ENCODE measurements around the gene PRRX2.

Gene PRRX2

DNA sequence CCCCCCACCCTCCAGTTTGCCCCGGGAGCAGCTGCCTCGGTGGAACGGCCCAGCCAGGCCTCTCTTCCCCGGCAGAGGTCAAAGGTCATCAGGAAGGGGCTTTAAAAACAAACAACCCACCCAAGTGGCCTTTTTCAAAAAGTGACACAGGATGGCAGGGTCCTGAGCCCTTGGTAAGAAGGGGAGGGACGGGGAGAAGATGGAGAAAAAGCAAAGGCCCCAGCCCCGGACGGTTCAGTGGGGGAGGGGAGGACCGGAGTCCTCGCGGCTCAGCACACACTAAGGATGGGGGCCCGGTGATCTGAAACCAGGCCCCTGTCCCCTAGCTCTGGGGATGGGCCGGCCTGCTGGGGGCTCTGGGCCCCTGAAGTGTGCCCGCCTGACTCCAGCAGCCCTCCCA lies 1.1 kb downstream of the PRRX2 start:
- TF ChIP-seq, protein P1, sequence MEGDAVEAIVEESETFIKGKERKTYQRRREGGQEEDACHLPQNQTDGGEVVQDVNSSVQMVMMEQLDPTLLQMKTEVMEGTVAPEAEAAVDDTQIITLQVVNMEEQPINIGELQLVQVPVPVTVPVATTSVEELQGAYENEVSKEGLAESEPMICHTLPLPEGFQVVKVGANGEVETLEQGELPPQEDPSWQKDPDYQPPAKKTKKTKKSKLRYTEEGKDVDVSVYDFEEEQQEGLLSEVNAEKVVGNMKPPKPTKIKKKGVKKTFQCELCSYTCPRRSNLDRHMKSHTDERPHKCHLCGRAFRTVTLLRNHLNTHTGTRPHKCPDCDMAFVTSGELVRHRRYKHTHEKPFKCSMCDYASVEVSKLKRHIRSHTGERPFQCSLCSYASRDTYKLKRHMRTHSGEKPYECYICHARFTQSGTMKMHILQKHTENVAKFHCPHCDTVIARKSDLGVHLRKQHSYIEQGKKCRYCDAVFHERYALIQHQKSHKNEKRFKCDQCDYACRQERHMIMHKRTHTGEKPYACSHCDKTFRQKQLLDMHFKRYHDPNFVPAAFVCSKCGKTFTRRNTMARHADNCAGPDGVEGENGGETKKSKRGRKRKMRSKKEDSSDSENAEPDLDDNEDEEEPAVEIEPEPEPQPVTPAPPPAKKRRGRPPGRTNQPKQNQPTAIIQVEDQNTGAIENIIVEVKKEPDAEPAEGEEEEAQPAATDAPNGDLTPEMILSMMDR (IDR thresholded peaks at IDR 0.05), result no peak
- Histone ChIP-seq H3K27ac (peak overlapping the region; percentile 35 to 78), H3K4me3 (peak overlapping the region; percentile 81)
- no peak for DNase-seq (ENCODE audit: low spot score)

DNA sequence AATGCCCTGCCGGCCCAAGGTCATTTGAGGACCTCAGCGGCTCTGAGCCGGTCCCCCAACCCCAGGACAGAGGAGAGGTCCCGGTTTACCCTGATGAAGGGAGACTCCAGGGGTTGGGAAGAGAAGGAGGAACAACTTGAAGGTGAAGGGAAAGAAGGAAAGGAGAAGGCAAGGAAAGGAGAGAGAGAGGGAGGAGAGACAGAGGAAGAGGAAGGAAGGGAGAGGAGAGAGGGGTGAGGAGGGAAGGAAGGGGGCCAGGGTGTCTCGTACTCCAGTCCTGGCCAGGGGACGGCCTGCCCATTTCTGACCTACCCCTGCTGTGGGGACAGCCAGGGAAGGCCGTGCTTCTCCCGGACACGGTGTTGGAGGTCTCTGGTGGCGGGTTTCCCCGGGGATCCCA lies 1.9 kb downstream of the PRRX2 start:
- no peak for DNase-seq (ENCODE audit: low spot score)
- Histone ChIP-seq H3K4me3 (peak overlapping the region; percentile 81), H3K27ac (peak overlapping the region; percentile 35 to 78)
- TF ChIP-seq, protein P1 (IDR thresholded peaks at IDR 0.05), result no peak

DNA sequence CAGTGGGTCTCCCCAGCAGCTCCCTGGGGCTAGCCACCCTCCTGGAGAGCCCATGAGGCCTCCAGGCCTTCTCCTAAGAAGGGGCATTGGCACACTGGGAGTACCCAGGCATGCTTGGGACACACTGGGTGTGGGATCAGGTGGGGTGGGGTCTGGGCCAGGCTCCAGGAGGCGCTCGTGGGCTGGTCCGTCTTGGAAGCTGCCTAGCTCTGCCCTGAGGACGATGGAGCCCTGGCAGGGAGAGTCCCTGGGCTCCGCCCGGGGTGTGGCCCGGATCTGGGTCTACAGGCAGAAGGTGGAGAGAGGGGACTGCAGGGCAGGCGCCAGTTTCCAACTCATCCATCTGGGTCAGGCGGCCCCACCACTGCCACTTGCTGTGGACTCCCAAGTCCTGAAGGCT lies 2.4 kb downstream of the PRRX2 start:
- Histone ChIP-seq H3K27ac (peak overlapping the region; percentile 35 to 78), H3K4me3 (peak overlapping the region; percentile 81)
- no peak for DNase-seq (ENCODE audit: low spot score)
- TF ChIP-seq, protein P1 (IDR thresholded peaks at IDR 0.05), result no peak

GRCh38 chr9:129669141-129669718 lies 3.8 kb downstream of the PRRX2 start:
- no peak overlapping the region for H3K27ac ChIP-seq
- DNase-seq (ENCODE audit: low spot score), result no peak

DNA sequence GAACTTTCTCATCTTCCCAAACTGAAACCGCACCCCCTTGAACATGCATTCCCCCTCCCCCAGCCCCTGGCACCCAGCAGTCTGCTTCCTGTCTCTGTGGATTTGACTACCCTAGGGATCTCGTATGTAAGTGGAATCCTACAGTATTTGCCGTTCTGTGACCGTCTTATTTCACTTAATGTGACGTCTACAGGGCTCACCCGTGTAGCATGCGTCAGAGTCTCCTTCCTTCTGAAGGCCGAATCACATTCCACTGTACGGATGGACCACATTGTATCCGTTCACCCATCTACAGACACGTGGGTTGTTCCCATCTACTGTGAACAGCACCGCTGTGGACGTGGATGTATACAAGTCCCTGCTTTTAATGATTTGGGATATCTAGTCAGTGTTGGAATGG lies 4.5 kb downstream of the PRRX2 start:
- Histone ChIP-seq H3K27ac (no peak overlapping the region), H3K4me3 (no peak overlapping the region)
- TF ChIP-seq, protein P1 (IDR thresholded peaks at IDR 0.05), result no peak
- DNase-seq (ENCODE audit: low spot score), result no peak

More at GRCh38 chr9:129669141-129669718, 3.8 kb downstream of the PRRX2 start:
- no peak overlapping the region for H3K4me3 ChIP-seq
- TF ChIP-seq, protein P1 (IDR thresholded peaks at IDR 0.05), result no peak

- TF ChIP-seq, protein P1 (IDR thresholded peaks at IDR 0.05), result no peak
- H3K27ac ChIP-seq, result peak overlapping the region in 1 of 2 donors; percentile 10
- no peak for DNase-seq (ENCODE audit: low spot score)
- no peak overlapping the region for H3K4me3 ChIP-seq
These were observed 5.6 kb downstream of the PRRX2 start for GRCh38 chr9:129671065-129671464.

GRCh38 chr9:129671519-129671918 lies 6.1 kb downstream of the PRRX2 start:
- TF ChIP-seq, protein P1 (IDR thresholded peaks at IDR 0.05), result no peak
- Histone ChIP-seq H3K27ac (peak overlapping the region in 1 of 2 donors; percentile 10), H3K4me3 (no peak overlapping the region)
- DNase-seq (ENCODE audit: low spot score), result no peak

Measured in coronary artery (tissue), 2 donors.